NCI-H510A treated with DMSO at 0.1 percent for 48 hours (cell line): ENCODE data around the gene ZNF446.
"Not testable (repeated sequence)": the region's sequence is repeated elsewhere in the genome, so short reads cannot be mapped to it uniquely, and the experiment has no call there.

Experiments
- DNase-seq: peaks from one replicate; lab custom pipeline; 2025; lab: John Stamatoyannopoulos, UW

ZNF446 gene

GRCh38 chr19:58500242-58500641 lies 24.1 kb downstream of the ZNF446 start:
- DNase-seq: no peak

GRCh38 chr19:58507602-58508223 lies 31.6 kb downstream of the ZNF446 start:
- not testable (repeated sequence) for DNase-seq

GRCh38 chr19:58509731-58510083 lies 33.6 kb downstream of the ZNF446 start:
- no peak for DNase-seq

DNA sequence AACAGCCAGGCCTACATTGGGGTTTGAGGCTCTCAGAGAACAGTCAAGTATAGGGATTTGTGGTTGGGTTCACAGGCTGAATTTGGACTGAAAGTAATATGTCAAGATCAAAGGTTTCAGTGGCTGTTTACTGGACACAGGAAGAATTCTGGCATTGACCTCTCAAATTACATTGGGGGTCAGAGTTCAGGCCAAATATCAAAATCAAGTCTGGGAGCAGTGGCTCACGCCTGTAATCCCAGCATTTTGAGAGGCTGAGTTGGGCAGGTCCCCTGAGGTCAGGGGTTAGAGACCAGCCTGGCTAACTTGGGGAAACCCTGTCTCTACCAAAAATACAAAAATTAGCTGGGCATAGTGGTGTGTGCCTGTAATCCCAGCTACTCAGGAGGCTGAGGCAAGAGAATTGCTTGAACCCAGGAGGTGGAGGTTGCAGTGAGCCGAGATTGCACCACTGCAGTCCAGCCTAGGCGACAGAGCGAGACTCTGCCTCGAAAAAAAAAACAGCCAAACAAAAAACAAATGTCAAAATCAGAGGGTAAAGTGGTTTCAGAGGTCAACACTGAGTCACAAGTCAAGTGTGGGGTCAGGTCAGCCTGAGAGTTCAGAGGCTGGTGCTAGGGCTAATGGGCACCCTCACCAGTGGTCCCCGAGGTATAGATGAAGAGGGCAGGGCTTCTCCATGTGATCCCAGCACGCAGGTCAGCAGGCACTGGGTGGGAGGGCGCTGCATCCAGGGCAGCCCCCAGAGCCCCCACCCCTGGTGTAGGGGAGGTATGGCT lies 34.1 kb downstream of the ZNF446 start:
- DNase-seq: no peak

DNA sequence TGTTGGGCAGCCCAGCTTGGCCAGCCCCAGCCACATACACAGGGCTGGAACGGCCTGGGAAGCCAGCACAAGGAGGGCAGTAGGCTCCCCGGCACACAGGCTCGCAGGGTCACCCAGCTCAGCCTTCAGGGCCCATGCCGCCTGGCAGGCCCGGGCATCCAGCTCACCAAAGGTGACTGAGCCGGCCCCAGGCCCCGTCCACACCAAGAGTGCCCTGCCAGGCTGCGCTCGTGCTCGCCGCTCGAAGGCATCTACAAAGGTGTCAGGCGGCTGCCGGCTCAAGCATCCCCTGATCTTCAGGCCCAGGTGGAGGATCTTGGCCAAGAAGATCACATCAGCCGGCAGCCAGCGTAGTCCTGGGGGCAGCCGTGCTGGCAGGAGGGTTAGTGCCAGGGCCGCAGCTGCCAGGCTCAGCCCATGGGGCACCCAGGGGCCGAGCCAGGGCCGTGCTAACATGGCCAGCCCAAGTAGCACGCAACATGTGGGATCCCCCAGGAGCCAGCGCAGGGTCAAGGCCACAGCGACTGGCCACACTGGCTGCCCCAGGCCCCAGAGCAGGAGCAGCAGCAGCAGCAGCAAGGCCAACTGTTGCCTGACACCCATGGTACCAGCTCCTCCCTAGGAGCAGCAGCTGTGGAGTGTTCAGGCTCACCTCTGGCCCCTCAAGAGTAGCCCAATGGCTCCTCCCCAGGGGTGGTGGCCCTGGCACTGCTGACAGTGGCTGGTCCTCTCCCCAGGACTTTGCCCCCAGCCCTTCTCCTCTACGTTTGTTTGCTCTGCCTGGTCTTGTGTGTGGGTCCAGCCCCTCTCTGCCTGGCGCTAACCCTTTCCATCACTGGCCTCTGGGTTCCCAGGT lies 35.4 kb downstream of the ZNF446 start, which contains the start of gene SLC27A5:
Gene SLC27A5 (minus strand): TSS at position 640 of the 856 bp plus-strand sequence. CDS start 37 bp downstream, at position 603.
- DNase-seq: no peak

DNA sequence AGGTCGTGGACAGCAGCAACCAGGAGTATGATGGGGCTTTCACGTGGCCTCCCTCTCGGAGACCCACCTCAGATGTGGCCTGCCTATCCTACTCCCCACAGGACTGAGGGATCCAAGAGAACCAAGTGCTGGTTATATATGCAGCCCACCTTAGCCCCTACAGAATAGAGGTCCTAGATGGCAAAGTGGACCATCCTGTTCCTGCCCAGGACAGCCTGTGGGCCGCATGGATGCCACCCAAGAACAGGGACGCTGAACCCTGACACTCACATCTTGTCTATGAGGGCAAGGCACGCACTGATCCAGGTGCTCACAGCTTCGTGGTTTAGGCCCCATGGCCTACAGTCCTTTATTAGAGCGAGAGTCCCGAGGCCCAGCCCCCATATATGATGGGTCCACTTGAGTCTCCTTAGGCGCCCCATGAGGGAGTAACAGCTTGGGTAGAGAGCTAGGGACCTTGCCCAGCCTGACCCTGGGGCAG lies 37.1 kb downstream of the ZNF446 start:
- no peak for DNase-seq

GRCh38 chr19:58513694-58514563 lies 37.8 kb downstream of the ZNF446 start:
- peak; percentile 81 for DNase-seq

DNA sequence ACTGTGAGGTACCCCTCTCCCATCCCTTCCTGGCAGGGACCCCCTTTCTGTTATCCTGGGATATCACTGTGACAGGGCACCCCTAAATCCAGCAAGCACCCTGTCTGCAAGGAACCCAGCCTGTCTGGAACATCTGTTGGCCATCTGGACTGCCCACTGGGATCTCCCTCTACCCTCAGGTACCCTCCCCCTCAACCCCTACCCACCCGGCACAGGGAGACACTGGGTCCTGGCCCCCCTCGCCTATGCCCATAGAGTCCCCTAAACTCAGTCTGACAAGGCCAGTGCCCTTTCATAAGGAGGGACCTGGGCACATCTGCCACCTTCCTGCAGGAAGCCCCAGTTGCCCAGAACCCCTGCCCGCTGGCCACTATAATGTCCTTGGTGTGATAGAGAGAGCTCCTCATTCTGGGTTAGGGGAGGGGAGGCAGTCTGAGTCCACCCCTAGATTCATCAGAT lies 38.4 kb downstream of the ZNF446 start:
- no peak for DNase-seq

DNA sequence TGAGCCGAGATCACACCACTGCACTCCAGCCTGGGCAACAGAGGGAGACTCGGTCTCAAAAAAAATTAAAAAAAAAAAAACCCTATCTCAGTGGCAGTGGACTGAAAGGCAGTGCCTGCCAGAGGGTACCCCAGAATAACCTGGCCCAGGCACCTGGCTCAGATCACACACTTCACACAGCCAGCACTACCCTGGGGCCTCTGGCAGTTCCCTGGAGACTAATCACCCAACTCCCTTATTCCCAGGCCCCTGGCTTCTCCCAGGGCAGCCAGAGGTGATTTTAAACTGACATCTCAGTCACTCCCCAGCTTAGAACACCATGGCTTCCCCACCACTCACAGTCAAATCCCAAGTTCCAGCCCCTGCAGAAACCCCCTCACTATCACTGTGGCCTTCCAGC lies 39.1 kb downstream of the ZNF446 start:
- DNase-seq: no peak

DNA sequence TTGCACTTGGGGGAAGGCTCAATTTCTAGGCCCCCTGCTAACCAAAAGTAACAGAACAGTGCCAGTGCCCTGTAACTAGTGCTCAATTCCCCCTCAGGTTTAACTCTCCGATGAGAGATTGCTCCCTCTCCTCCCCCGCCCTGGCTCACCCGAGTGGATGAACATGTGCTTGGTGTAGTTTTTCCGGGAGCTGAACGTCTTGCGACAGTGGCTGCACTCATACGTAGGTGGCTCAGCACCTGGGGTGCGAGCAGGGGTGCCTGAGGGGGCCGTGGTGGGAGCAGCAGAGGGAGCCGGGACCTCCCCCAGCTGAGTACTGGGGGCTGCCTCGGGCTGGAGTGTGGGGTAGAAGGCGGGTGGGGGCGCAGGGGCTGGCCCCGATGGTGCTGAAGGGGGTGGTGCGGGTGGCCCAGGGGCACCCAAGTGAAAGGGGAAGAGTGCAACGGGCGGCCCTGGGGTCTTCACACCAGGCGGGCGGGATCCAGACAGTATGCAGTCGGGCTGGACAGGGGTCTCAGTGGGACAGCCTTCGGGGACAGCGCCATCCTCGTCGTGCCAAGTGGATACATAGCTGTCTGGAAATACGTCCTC lies 40.2 kb downstream of the ZNF446 start:
- DNase-seq: no peak

- no peak for DNase-seq
Measured at GRCh38 chr19:58516964-58517833, 41.0 kb downstream of the ZNF446 start.

GRCh38 chr19:58518256-58519086 lies 42.3 kb downstream of the ZNF446 start:
- DNase-seq: no peak

- DNase-seq: peak; percentile 85
Measured at GRCh38 chr19:58519087-58519354, 42.9 kb downstream of the ZNF446 start.

- DNase-seq: peak; percentile 93
Measured at GRCh38 chr19:58519355-58520256, 43.5 kb downstream of the ZNF446 start, which contains the start of gene ZBTB45. Gene ZBTB45, minus strand, starts transcription at chr19:58519810. Its CDS starts 2,137 bp downstream, at chr19:58517673.

GRCh38 chr19:58520257-58520599 lies 44.1 kb downstream of the ZNF446 start:
- no peak for DNase-seq

- DNase-seq: no peak
Measured at GRCh38 chr19:58521651-58522050, 45.5 kb downstream of the ZNF446 start.

- no peak for DNase-seq
Measured at GRCh38 chr19:58522709-58523108, 46.6 kb downstream of the ZNF446 start.

- no peak for DNase-seq
Measured at GRCh38 chr19:58529405-58529804, 53.3 kb downstream of the ZNF446 start.
